ENCODE data around the gene WWP2.

Gene WWP2

DNA sequence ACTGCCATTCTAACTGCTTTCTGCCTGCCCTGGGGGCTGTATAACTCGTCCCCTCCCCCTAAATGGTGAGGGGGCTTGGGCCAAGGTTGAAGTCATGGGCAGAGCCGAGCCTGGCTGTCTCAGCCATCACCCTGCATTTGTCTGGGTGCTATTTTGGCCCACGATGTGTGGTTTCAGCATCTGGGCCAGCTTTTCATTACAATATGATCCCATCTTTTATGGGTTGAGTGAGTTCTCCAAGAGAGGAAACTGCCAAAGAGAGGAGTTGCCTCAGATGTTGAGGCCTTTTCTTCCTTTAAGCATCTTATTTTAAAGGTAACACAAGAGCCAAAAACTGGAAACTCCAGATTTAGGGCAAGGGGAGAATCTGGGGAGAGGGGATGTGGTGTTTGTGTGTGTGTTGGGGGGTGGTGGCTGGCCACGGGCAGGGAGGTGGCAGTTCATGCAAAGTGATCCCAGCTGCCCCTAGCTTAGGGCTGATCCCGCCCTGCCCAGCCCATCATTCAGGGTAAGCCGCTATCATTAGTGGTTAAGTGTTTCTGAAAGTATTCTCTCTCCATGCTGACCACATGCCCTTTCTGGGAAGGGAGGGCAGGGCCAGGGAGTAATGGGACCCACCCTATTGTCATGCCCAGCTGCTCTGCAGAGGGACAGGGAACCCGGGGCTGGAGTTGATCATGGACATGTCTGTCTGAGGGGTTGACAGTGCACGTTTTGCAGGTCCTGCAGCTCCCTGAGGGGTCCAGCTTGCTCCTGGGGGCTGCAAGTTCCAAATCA, 105.8 kb downstream of the WWP2 start:
- Mint-ChIP-seq H3K4me1 (peaks cover 9% of the 10 kb centered on the region), H3K36me3 (ENCODE audit: low read depth) (peaks cover 30% of the 10 kb centered on the region), H3K4me3 (no peak overlapping the region), H3K9me3 (no peaks in the 10 kb centered on the region), H3K27me3 (ENCODE audit: low read depth, poor library complexity) (peaks cover 4% of the 10 kb centered on the region), H3K27ac (no peak overlapping the region)
- TF ChIP-seq, protein P1, sequence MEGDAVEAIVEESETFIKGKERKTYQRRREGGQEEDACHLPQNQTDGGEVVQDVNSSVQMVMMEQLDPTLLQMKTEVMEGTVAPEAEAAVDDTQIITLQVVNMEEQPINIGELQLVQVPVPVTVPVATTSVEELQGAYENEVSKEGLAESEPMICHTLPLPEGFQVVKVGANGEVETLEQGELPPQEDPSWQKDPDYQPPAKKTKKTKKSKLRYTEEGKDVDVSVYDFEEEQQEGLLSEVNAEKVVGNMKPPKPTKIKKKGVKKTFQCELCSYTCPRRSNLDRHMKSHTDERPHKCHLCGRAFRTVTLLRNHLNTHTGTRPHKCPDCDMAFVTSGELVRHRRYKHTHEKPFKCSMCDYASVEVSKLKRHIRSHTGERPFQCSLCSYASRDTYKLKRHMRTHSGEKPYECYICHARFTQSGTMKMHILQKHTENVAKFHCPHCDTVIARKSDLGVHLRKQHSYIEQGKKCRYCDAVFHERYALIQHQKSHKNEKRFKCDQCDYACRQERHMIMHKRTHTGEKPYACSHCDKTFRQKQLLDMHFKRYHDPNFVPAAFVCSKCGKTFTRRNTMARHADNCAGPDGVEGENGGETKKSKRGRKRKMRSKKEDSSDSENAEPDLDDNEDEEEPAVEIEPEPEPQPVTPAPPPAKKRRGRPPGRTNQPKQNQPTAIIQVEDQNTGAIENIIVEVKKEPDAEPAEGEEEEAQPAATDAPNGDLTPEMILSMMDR (IDR thresholded peaks at IDR 0.05), result no peak
- no peak for DNase-seq

DNA sequence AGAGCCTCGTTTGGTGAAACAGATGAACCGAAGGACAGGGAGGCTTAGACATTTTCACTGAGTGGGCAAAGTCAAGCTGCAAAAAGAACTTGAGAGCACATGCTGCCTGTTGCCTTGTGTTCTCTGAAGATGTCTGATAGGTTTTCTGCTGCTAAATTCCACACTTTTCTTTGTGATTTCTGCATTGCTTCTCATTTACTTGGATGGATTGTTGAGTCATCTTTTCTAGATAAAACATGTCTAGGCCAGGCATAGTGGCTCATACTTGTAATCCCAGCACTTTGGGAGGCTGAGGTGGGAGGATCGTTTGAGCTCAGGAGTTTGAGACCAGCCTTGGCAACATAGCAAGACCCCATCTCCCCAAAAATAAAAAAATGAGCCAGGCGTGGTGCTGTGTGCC, 108.6 kb downstream of the WWP2 start:
- no peak for DNase-seq
- peaks cover 9% of the 10 kb centered on the region for H3K9me3 Mint-ChIP-seq
- H3K27ac Mint-ChIP-seq, result no peak overlapping the region
- no peaks in the 10 kb centered on the region for H3K27me3 Mint-ChIP-seq (ENCODE audit: low read depth, poor library complexity)
- H3K4me3 Mint-ChIP-seq, result no peak overlapping the region
- peaks cover 10% of the 10 kb centered on the region for H3K4me1 Mint-ChIP-seq
- H3K36me3 Mint-ChIP-seq (ENCODE audit: low read depth), result peaks cover 41% of the 10 kb centered on the region
- TF ChIP-seq, protein P1 (IDR thresholded peaks at IDR 0.05), result no peak

GRCh38 chr16:69871708-69872107, 109.6 kb downstream of the WWP2 start:
- no peak for DNase-seq
- Mint-ChIP-seq H3K27me3 (ENCODE audit: low read depth, poor library complexity) (no peaks in the 10 kb centered on the region), H3K9me3 (peaks cover 18% of the 10 kb centered on the region), H3K4me1 (peaks cover 10% of the 10 kb centered on the region), H3K36me3 (ENCODE audit: low read depth) (peaks cover 43% of the 10 kb centered on the region), H3K27ac (no peak overlapping the region), H3K4me3 (no peak overlapping the region)
- TF ChIP-seq, protein P1 (IDR thresholded peaks at IDR 0.05), result no peak

DNA sequence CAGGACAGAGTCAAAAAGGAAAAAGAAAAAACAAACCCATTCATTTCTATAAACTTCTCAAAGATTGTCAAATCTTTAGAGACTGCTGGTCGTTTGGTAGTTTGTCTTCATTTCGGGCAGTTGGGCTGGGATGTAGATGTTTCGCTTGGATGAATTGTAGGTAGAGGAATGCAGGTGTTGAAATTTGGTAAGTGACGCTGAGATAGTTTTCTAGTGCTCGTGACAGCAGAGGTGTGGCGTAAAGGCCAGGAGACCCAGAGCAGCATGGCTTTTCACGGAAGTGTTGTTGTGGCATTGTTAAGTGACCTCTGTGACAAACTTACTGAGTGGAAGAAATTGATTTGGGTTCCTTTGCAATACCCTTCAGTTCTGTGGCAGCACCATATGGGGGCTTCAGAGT, 110.8 kb downstream of the WWP2 start:
- TF ChIP-seq, protein P1 (IDR thresholded peaks at IDR 0.05), result no peak
- Mint-ChIP-seq H3K36me3 (ENCODE audit: low read depth) (peaks cover 54% of the 10 kb centered on the region), H3K9me3 (peaks cover 30% of the 10 kb centered on the region), H3K27ac (peak overlapping the region; percentile 64), H3K4me3 (no peak overlapping the region), H3K4me1 (peaks cover 10% of the 10 kb centered on the region), H3K27me3 (ENCODE audit: low read depth, poor library complexity) (no peaks in the 10 kb centered on the region)
- DNase-seq, result no peak

DNA sequence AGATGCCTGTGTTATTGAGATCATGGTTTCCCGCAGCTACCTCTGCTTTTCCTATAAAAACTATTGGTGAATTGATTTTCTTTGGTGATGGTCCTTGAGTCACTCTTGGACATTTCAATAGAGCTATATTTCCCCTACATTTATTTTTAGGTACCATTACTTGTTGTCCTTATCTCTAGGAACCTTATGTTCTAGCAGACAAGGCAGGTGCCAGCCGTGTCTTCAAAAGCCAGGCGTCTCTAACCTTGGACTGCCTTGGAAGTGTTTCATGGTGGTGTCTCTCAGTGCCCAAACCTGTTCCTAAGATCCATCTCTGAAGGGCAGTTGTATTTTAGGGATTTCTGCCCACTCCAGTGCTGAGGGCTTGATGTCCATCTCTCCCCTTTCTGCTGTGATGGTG, 111.7 kb downstream of the WWP2 start:
- Mint-ChIP-seq H3K4me3 (no peak overlapping the region), H3K4me1 (peaks cover 10% of the 10 kb centered on the region), H3K9me3 (peaks cover 39% of the 10 kb centered on the region), H3K27me3 (ENCODE audit: low read depth, poor library complexity) (no peaks in the 10 kb centered on the region), H3K27ac (no peak overlapping the region), H3K36me3 (ENCODE audit: low read depth) (peaks cover 63% of the 10 kb centered on the region)
- TF ChIP-seq, protein P1 (IDR thresholded peaks at IDR 0.05), result no peak
- DNase-seq, result no peak

- TF ChIP-seq, protein P1 (IDR thresholded peaks at IDR 0.05), result no peak
- peaks cover 10% of the 10 kb centered on the region for H3K4me1 Mint-ChIP-seq
- DNase-seq, result no peak
- H3K36me3 Mint-ChIP-seq (ENCODE audit: low read depth), result peaks cover 68% of the 10 kb centered on the region
- no peak overlapping the region for H3K27ac Mint-ChIP-seq
- no peak overlapping the region for H3K4me3 Mint-ChIP-seq
- H3K27me3 Mint-ChIP-seq (ENCODE audit: low read depth, poor library complexity), result no peaks in the 10 kb centered on the region
- H3K9me3 Mint-ChIP-seq, result peaks cover 44% of the 10 kb centered on the region
Observed at GRCh38 chr16:69874271-69874670, 112.1 kb downstream of the WWP2 start.
